CD14-positive monocyte (primary cell): Measurements from ENCODE around the gene CTNNB1. TPM values are rescaled to one million over a fixed set of nuclear protein-coding genes. Genes with fewer than 3 reads are reported as not detected.

ENCODE experiments used
- DNase-seq, 3 donors: peaks; one replicate each; pipeline ENCODE4 v3.0.0-alpha.2; 2011 to 2022
- H2AFZ ChIP-seq: 2 replicates; pipeline ENCODE4 v1.6.0; 2012; ENCODE audit warnings: mild to moderate bottlenecking, low read depth, low read length, inconsistent platforms; ENCODE audit not compliant: insufficient read depth, poor library complexity, severe bottlenecking
- H3K27ac ChIP-seq, 2 donors: 1 replicate in 1 of 2; 2 replicates in 1 of 2; pipeline ENCODE4 v1.5.1; 2012 to 2013; ENCODE audit warnings: low read length in 2 of 2, control low read depth in 1 of 2, inconsistent platforms in 1 of 2, low read depth in 1 of 2, mild to moderate bottlenecking in 1 of 2
- H3K27me3 ChIP-seq, 2 donors: one replicate each; pipeline versions ENCODE4 v1.6.0 to v1.6.1; 2011 to 2013; ENCODE audit warnings: low read length in 2 of 2; ENCODE audit not compliant: control insufficient read depth in 2 of 2, insufficient read depth in 2 of 2
- H3K36me3 ChIP-seq, 2 donors: replicated peaks in 1 of 2; 1 replicate in 1 of 2; 2 replicates in 1 of 2; pipeline versions ENCODE4 v1.5.1 to v1.6.1; 2012 to 2013; ENCODE audit warnings: low read length in 2 of 2, control low read depth in 1 of 2, inconsistent platforms in 1 of 2, mild to moderate bottlenecking in 1 of 2; ENCODE audit not compliant: insufficient read depth in 2 of 2, control insufficient read depth in 1 of 2
- H3K4me1 ChIP-seq, 2 donors: 1 replicate in 1 of 2; 2 replicates in 1 of 2; pipeline versions ENCODE4 v1.5.1 to v1.6.1; 2012 to 2013; ENCODE audit warnings: low read length in 2 of 2, control low read depth in 1 of 2, inconsistent platforms in 1 of 2, mild to moderate bottlenecking in 1 of 2, moderate library complexity in 1 of 2; ENCODE audit not compliant: insufficient read depth in 2 of 2, control insufficient read depth in 1 of 2
- H3K4me2 ChIP-seq: replicated peaks from 2 replicates; pipeline ENCODE3; 2012; ENCODE audit warnings: low read length, moderate library complexity, mild to moderate bottlenecking; ENCODE audit not compliant: poor library complexity, severe bottlenecking; ENCODE audit errors: extremely low read depth
- H3K4me3 ChIP-seq, 3 experiments: fragments of 200-600 bp in 1 of 3; sonication (generic) in 1 of 3; replicated peaks in 1 of 3; 1 replicate in 2 of 3; 2 replicates in 1 of 3; pipeline ENCODE4 v1.5.1; 2011 to 2013; ENCODE audit warnings: low read length in 3 of 3, mild to moderate bottlenecking in 3 of 3, control low read depth in 2 of 3, low read depth in 2 of 3, inconsistent platforms in 1 of 3, moderate library complexity in 1 of 3
- H3K79me2 ChIP-seq: 2 replicates; pipeline ENCODE4 v1.6.0; 2012; ENCODE audit warnings: mild to moderate bottlenecking, control low read depth, inconsistent platforms, low read length, moderate library complexity; ENCODE audit not compliant: insufficient read depth
- H3K9ac ChIP-seq: 2 replicates; pipeline ENCODE4 v1.6.0; 2017; ENCODE audit warnings: low read length, mild to moderate bottlenecking; ENCODE audit not compliant: insufficient read depth, poor library complexity, severe bottlenecking
- H3K9me3 ChIP-seq, 2 donors: replicated peaks in 1 of 2; 1 replicate in 1 of 2; 2 replicates in 1 of 2; pipeline versions ENCODE4 v1.5.1 to v1.6.1; 2012 to 2013; ENCODE audit warnings: low read length in 2 of 2, control low read depth in 1 of 2; ENCODE audit not compliant: control insufficient read depth in 1 of 2, insufficient read depth in 1 of 2
- H4K20me1 ChIP-seq: 2 replicates; pipeline ENCODE4 v1.6.0; 2012; ENCODE audit warnings: mild to moderate bottlenecking, low read length, control low read depth, moderate library complexity; ENCODE audit not compliant: insufficient read depth
- H3K27ac Mint-ChIP-seq, 7 donors: one replicate each; pipeline ENCODE4 v1.8.0; 2020; ENCODE audit warnings: mild to moderate bottlenecking in 7 of 7, mixed read lengths in 7 of 7, moderate library complexity in 6 of 7, inconsistent platforms in 2 of 7
- H3K27me3 Mint-ChIP-seq, 3 donors: one replicate each; pipeline ENCODE4 v1.8.0; 2021 to 2022; ENCODE audit warnings: low read depth in 3 of 3, mild to moderate bottlenecking in 3 of 3, mixed read lengths in 3 of 3, moderate library complexity in 3 of 3, inconsistent platforms in 1 of 3
- H3K36me3 Mint-ChIP-seq, 2 donors: one replicate each; pipeline ENCODE4 v1.8.0; 2020; ENCODE audit warnings: mixed read lengths in 2 of 2, inconsistent platforms in 1 of 2, mild to moderate bottlenecking in 1 of 2
- H3K4me1 Mint-ChIP-seq: one replicate; pipeline ENCODE4 v1.8.0; 2020; ENCODE audit warnings: mild to moderate bottlenecking, mixed read lengths
- H3K4me3 Mint-ChIP-seq, 2 donors: one replicate each; pipeline ENCODE4 v1.8.0; 2020; ENCODE audit warnings: mild to moderate bottlenecking in 2 of 2, mixed read lengths in 2 of 2, moderate library complexity in 1 of 2
- H3K9me3 Mint-ChIP-seq, 7 donors: one replicate each; pipeline ENCODE4 v1.8.0; 2020 to 2022; ENCODE audit warnings: mixed read lengths in 7 of 7, mild to moderate bottlenecking in 6 of 7, moderate library complexity in 6 of 7, inconsistent platforms in 2 of 7
- CTCF ChIP-seq: fragments of 200-600 bp; IDR thresholded peaks from one replicate; pipeline ENCODE4 v1.8.0; 2022; ENCODE audit warnings: antibody characterized with exemption, mild to moderate bottlenecking
- WGBS: methylation state at CpG from one replicate; pipeline ENCODE4 v1.1.5; 2013; ENCODE audit warnings: missing lambda C conversion rate; ENCODE audit not compliant: insufficient coverage; 5-methylcytosine and 5-hydroxymethylcytosine counted together
- intact Hi-C, 2 donors: fragments of 100-400 bp; cut with micrococcal nuclease; formaldehyde crosslinking; loops; one replicate each; pipeline versions ENCODE4 v1.15.0 to v1.15.1; 2023
- polyA plus RNA-seq, 3 donors: library from polyadenylated mRNA; depleted of rRNA in 1 of 3; unstranded in 2 of 3; stranded (reverse) in 1 of 3; fragments of 300-500 nt in 2 of 3; fragments of >200 nt in 1 of 3; fragmentation: Illumina TruSeq in 2 of 3; gene quantifications; 1 replicate in 2 of 3; 2 replicates in 1 of 3; pipeline ENCODE4 v1.2.3, GENCODE V29; 2012 to 2021

CTNNB1 gene
- polyA plus RNA-seq, 3 donors, result 51.2 to 240 (median 54.3) TPM

DNA sequence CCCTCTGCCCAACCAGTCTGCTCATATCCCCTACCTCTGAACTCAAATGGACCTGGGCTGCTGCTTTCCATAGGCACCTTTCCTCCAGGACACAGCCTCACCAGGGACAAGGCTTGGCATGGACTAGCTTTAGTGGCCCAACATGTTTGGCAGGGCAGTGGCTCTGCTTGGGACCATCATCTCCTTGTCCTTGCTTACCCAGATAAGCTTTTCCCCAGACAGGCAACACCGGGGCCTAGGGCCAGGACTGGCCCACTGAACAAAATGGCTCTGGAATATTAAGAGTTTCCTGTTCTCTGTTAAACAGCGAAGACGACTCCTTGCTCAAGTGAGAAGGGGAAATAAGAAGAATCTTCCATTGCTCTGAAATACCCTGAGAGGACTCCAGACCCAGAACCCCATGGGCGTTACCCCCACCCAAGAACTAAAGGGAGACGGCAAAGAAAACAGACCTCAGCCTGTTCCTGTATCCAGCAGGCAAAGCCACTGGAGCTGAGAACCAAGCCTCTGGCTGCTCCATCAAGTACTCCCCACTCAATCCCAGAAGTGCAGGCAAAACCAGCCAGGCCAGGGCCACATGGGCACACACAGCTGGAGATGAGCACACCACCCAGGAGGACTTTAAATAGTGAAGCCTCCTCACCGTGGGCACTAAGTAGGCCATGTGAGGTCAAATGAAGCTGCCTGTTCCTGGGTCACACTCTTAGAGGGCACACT, 45.5 kb downstream of the CTNNB1 start:
- Histone ChIP-seq H3K79me2 (no peaks in the 10 kb centered on the region), H3K4me2 (no peak overlapping the region), H3K4me1 (no peaks in the 10 kb centered on the region), H3K36me3 (peaks cover 21 to 32% of the 10 kb centered on the region in 2 donors), H4K20me1 (peaks cover 11% of the 10 kb centered on the region), H2AFZ (no peak overlapping the region), H3K27ac (no peak overlapping the region), H3K9ac (no peak overlapping the region), H3K9me3 (no peaks in the 10 kb centered on the region), H3K4me3 (no peak overlapping the region), H3K27me3 (no peaks in the 10 kb centered on the region)
- intact Hi-C loops, result no loop called here
- H3K27me3 Mint-ChIP-seq, result peaks cover 0 to 2% (median 1%) of the 10 kb centered on the region in 3 donors
- peaks cover 0 to 1% (median 0%) of the 10 kb centered on the region in 7 donors for H3K9me3 Mint-ChIP-seq
- H3K4me1 Mint-ChIP-seq, result no peaks in the 10 kb centered on the region
- peaks cover 24 to 41% of the 10 kb centered on the region in 2 donors for H3K36me3 Mint-ChIP-seq
- WGBS, result 100% methylated on average over 2 of the region's 6 CpGs
- H3K4me3 Mint-ChIP-seq, result no peak overlapping the region
- DNase-seq, result no peak
- peak overlapping the region; percentile 10 to 70 (median 50) for H3K27ac Mint-ChIP-seq
- TF ChIP-seq CTCF, result no peak

- no peak overlapping the region for H3K27ac ChIP-seq
- H3K79me2 ChIP-seq, result no peaks in the 10 kb centered on the region
- intact Hi-C loops, result no loop called here
- peaks cover 0 to 2% (median 1%) of the 10 kb centered on the region in 3 donors for H3K27me3 Mint-ChIP-seq
- H3K36me3 Mint-ChIP-seq, result peaks cover under 1 to 15% of the 10 kb centered on the region in 2 donors
- no peak overlapping the region for H3K4me3 Mint-ChIP-seq
- no peaks in the 10 kb centered on the region for H3K4me1 ChIP-seq
- peaks cover 4% of the 10 kb centered on the region for H4K20me1 ChIP-seq
- no peaks in the 10 kb centered on the region for H3K4me1 Mint-ChIP-seq
- no peaks in the 10 kb centered on the region for H3K9me3 ChIP-seq
- 96% methylated on average over 11 of the region's 12 CpGs for WGBS
- no peak overlapping the region for H2AFZ ChIP-seq
- no peak overlapping the region for H3K4me2 ChIP-seq
- TF ChIP-seq CTCF, result no peak
- peaks cover 0 to 6% of the 10 kb centered on the region in 2 donors for H3K36me3 ChIP-seq
- H3K9me3 Mint-ChIP-seq, result peaks cover 0 to 1% (median 0%) of the 10 kb centered on the region in 7 donors
- peak overlapping the region in 3 of 7 donors; percentile 50 to 66 (median 56) for H3K27ac Mint-ChIP-seq
- H3K27me3 ChIP-seq, result no peaks in the 10 kb centered on the region
- no peak overlapping the region for H3K9ac ChIP-seq
- DNase-seq, result no peak
- H3K4me3 ChIP-seq, result no peak overlapping the region
These were observed 48.0 kb downstream of the CTNNB1 start for GRCh38 chr3:41247055-41248004.
